ENCODE results near the gene SELENOV. TPM values are rescaled to one million over a fixed set of nuclear protein-coding genes. Genes with fewer than 3 reads are reported as not detected.

SELENOV gene
- total RNA-seq, 2 donors from 2014 or later, result not detected

DNA sequence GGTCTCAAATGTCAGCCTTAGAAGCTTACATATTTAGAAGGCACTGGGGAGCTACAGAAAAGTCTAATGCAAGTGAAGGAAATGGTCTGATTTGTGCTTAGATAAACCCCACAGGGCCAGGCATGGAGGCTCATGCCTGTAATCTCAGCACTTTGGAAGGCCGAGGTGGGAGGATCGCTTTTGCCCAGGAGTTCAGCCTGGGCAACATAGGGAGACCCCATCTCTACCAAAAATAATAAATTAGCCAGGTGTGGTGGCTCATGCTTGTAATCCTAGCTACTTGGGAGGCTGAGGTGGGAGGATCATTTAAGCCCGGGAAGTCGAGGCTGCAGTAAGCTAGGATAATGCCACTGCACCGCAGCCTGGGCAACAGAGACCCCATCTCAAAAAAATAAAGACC is 18.9 kb upstream of the SELENOV start:
- H3K4me3 ChIP-seq, result no peak overlapping the region
- no peaks in the 10 kb centered on the region for H3K9me3 ChIP-seq
- H3K36me3 ChIP-seq, result no peaks in the 10 kb centered on the region
- H3K9ac ChIP-seq (ENCODE audit: low read depth in 2 of 2, low read length in 2 of 2), result no peak overlapping the region
- H3K27ac ChIP-seq, result no peak overlapping the region
- TF ChIP-seq, protein P1, sequence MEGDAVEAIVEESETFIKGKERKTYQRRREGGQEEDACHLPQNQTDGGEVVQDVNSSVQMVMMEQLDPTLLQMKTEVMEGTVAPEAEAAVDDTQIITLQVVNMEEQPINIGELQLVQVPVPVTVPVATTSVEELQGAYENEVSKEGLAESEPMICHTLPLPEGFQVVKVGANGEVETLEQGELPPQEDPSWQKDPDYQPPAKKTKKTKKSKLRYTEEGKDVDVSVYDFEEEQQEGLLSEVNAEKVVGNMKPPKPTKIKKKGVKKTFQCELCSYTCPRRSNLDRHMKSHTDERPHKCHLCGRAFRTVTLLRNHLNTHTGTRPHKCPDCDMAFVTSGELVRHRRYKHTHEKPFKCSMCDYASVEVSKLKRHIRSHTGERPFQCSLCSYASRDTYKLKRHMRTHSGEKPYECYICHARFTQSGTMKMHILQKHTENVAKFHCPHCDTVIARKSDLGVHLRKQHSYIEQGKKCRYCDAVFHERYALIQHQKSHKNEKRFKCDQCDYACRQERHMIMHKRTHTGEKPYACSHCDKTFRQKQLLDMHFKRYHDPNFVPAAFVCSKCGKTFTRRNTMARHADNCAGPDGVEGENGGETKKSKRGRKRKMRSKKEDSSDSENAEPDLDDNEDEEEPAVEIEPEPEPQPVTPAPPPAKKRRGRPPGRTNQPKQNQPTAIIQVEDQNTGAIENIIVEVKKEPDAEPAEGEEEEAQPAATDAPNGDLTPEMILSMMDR (IDR thresholded peaks at IDR 0.05), result no peak
- no peak for DNase-seq
- H3K4me1 ChIP-seq, result peaks cover 18% of the 10 kb centered on the region
- intact Hi-C loops (cut with DNase I), result loop anchor here (5.0 kb wide), 1 partner anchor 36 kb away; the partner anchor contains the start of gene EID2B
- peaks cover 20% of the 10 kb centered on the region for H3K27me3 ChIP-seq

DNA sequence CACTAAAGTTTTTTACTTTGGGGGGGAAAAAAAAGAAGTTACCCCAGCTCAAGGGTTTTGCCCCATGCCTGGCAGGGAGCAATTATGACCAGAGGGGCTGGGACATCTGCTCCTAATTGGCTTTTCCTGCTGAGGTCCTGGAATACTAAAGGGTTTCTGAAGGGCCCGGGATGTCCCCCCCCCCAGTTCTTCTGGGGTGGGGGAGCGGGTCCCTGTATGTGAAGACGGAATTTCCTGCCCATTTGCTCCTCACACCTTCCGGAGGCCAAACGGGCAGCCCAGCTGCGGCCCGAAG is 17.3 kb upstream of the SELENOV start:
- no peak overlapping the region for H3K4me3 ChIP-seq
- no peak overlapping the region for H3K27ac ChIP-seq
- peaks cover 18% of the 10 kb centered on the region for H3K4me1 ChIP-seq
- H3K36me3 ChIP-seq, result no peaks in the 10 kb centered on the region
- intact Hi-C loops (cut with DNase I), result loop anchor here (5.0 kb wide), 1 partner anchor 35 kb away; the partner anchor contains the start of gene EID2B
- DNase-seq, result no peak
- no peak overlapping the region for H3K9ac ChIP-seq (ENCODE audit: low read depth in 2 of 2, low read length in 2 of 2)
- no peaks in the 10 kb centered on the region for H3K9me3 ChIP-seq
- TF ChIP-seq, protein P1 (IDR thresholded peaks at IDR 0.05), result no peak
- H3K27me3 ChIP-seq, result peaks cover 20% of the 10 kb centered on the region

DNA sequence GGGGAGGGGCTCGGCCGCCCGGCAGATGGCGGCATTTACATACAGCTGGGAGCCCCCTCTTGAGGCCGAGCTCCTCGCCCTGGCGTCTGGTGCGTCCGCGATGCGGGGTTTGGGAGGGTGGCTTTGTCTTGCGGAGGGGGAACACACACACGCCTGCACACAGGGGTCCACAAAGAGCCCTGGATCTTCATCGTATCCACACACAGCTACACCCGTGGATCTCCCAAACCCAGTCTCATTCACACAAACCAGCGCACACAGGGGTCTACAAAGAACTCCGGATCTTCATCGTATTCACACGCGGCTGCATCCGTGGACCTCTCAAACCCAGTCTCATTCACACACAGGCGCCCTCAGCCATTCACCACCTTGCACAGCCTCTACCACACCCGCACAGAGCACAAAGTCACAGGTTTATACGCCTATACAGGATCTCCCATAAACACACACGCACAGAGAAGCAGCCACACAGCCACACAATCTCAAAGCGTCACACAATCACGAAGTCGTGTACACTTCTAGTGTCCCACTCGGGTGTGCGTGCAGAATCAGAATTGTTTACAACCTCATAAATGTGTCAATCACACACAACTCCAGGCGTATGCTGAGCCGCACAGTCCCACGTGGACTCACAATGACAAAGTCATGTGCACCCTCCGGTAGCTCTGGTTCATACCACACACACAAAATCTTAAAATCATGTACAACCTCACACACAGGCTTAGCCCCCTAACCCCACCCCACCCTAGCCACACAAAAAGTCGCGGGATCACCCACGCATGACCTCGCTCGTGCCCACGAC is 16.7 kb upstream of the SELENOV start:
- H3K9ac ChIP-seq (ENCODE audit: low read depth in 2 of 2, low read length in 2 of 2), result peak overlapping the region in 1 of 2 donors; percentile 21
- H3K36me3 ChIP-seq, result no peaks in the 10 kb centered on the region
- peaks cover 18% of the 10 kb centered on the region for H3K4me1 ChIP-seq
- H3K9me3 ChIP-seq, result no peaks in the 10 kb centered on the region
- H3K27ac ChIP-seq, result no peak overlapping the region
- no peak overlapping the region for H3K4me3 ChIP-seq
- H3K27me3 ChIP-seq, result peaks cover 20% of the 10 kb centered on the region
- intact Hi-C loops (cut with DNase I), result loop anchor here (5.0 kb wide), 1 partner anchor 34 kb away; the partner anchor contains the start of gene EID2B
- TF ChIP-seq, protein P1 (IDR thresholded peaks at IDR 0.05), result peak; percentile 46
- DNase-seq, result peak; percentile 36

DNA sequence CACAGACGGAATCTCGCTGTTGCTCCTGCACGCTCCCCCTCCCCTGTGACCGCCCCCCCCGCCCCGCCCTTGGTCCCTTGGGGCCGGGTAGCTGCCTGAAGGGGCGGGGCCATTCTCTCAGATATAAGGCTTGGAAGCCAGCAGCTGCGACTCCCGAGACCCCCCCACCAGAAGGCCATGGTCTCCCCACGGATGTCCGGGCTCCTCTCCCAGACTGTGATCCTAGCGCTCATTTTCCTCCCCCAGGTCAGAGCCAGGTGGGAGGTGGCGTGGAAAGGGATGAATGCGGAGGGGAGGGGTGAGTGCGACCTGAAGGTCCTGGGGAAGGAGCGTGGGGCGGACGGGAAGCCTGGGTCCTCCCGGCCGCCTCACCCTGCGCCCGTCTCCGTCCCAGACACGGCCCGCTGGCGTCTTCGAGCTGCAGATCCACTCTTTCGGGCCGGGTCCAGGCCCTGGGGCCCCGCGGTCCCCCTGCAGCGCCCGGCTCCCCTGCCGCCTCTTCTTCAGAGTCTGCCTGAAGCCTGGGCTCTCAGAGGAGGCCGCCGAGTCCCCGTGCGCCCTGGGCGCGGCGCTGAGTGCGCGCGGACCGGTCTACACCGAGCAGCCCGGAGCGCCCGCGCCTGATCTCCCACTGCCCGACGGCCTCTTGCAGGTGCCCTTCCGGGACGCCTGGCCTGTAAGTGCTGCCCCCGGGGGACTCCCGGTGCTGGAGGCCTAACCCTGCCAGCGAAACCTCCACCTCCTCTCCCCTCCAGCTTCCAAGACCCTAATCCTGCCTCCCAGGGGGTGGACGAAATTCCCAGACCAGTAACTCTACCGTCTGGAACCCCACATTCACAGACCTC is 15.9 kb upstream of the SELENOV start, which contains the start of gene DLL3:
DLL3 (plus strand) TSS at position 150 of the 845 bp plus-strand sequence; CDS start at position 178, 28 bp downstream.
- no peaks in the 10 kb centered on the region for H3K9me3 ChIP-seq
- DNase-seq, result no peak
- peaks cover 20% of the 10 kb centered on the region for H3K27me3 ChIP-seq

DNA sequence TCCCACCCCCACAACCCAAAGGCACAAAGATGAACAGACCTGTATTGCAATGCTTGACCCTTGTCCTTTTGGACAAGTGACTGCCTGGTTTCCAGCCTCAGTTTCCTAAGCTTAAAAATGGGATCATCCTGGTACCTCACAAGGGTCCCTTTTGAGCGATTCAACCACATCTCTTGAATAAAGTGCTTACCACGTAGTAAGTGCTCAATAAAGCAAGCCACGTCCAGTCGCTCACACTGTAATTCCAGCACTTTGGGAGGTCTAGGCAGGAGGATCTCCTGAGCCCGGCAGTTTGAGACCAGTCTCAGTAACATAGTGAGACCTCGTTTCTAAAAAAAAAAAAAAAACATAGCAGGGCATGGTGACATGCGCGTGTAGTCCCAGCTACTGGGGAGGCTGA is 15.0 kb upstream of the SELENOV start:
- intact Hi-C loops (cut with DNase I), result loop anchor here (5.0 kb wide), 1 partner anchor 32 kb away; the partner anchor contains the start of gene EID2B
- Histone ChIP-seq H3K4me1 (peaks cover 18% of the 10 kb centered on the region), H3K4me3 (no peak overlapping the region), H3K27ac (no peak overlapping the region), H3K9me3 (no peaks in the 10 kb centered on the region), H3K9ac (ENCODE audit: low read depth in 2 of 2, low read length in 2 of 2) (no peak overlapping the region), H3K36me3 (no peaks in the 10 kb centered on the region), H3K27me3 (peaks cover 23% of the 10 kb centered on the region)
- TF ChIP-seq, protein P1 (IDR thresholded peaks at IDR 0.05), result no peak
- DNase-seq, result no peak

More for the DNA sequence above, 15.9 kb upstream of the SELENOV start, which contains the start of gene DLL3:
- intact Hi-C loops (cut with DNase I), result loop anchor here (5.0 kb wide), 1 partner anchor 33 kb away; the partner anchor contains the start of gene EID2B
- Histone ChIP-seq H3K4me3 (no peak within 1 kb of the TSS), H3K4me1 (peaks cover 18% of the 10 kb centered on the region), H3K36me3 (no peaks in the 10 kb centered on the region), H3K27ac (no peak within 1 kb of the TSS), H3K9ac (ENCODE audit: low read depth in 2 of 2, low read length in 2 of 2) (peak within 1 kb of the TSS in 1 of 2 donors; percentile 21)
- TF ChIP-seq, protein P1 (IDR thresholded peaks at IDR 0.05), result no peak

All from colonic mucosa (tissue), 4 donors.